GM19397 (cell line): ENCODE results near the gene RALGAPB.
"Not testable (repeated sequence)": the region's sequence is repeated elsewhere in the genome, so short reads cannot be mapped to it uniquely, and the experiment has no call there.

Experiments
- ATAC-seq: cut with Tn5 transposase; IDR thresholded peaks from one replicate; pipeline ENCODE4 v1.9.1; 2021; ENCODE audit warnings: mild to moderate bottlenecking, moderate library complexity; ENCODE audit not compliant: unreplicated experiment

RALGAPB gene

GRCh38 chr20:38485041-38485440, 12.4 kb downstream of the RALGAPB start:
- no peak for ATAC-seq

GRCh38 chr20:38489181-38489580, 16.5 kb downstream of the RALGAPB start:
- ATAC-seq, result no peak

- no peak for ATAC-seq
Measured at GRCh38 chr20:38497246-38497935, 24.7 kb downstream of the RALGAPB start.

- no peak for ATAC-seq
Measured at GRCh38 chr20:38498909-38499308, 26.3 kb downstream of the RALGAPB start.

- ATAC-seq, result no peak
Measured at GRCh38 chr20:38499366-38499765, 26.7 kb downstream of the RALGAPB start.

- no peak for ATAC-seq
Measured at GRCh38 chr20:38501858-38502436, 29.3 kb downstream of the RALGAPB start.

- no peak for ATAC-seq
Measured at GRCh38 chr20:38504368-38505090, 31.9 kb downstream of the RALGAPB start.

GRCh38 chr20:38505091-38505455, 32.4 kb downstream of the RALGAPB start:
- ATAC-seq, result no peak

- ATAC-seq, result not testable (repeated sequence)
Measured at GRCh38 chr20:38511726-38512125, 39.1 kb downstream of the RALGAPB start.

- ATAC-seq, result no peak
Measured at GRCh38 chr20:38514185-38514584, 41.5 kb downstream of the RALGAPB start.

GRCh38 chr20:38514947-38515346, 42.3 kb downstream of the RALGAPB start:
- no peak for ATAC-seq

GRCh38 chr20:38515631-38516030, 43.0 kb downstream of the RALGAPB start:
- ATAC-seq, result no peak

GRCh38 chr20:38519426-38519825, 46.8 kb downstream of the RALGAPB start:
- no peak for ATAC-seq

- no peak for ATAC-seq
Measured at GRCh38 chr20:38520261-38520660, 47.6 kb downstream of the RALGAPB start.

GRCh38 chr20:38523697-38524096, 51.1 kb downstream of the RALGAPB start:
- ATAC-seq, result no peak

GRCh38 chr20:38528167-38528566, 55.5 kb downstream of the RALGAPB start:
- no peak for ATAC-seq

GRCh38 chr20:38531021-38531420, 58.4 kb downstream of the RALGAPB start:
- no peak for ATAC-seq

- no peak for ATAC-seq
Measured at GRCh38 chr20:38534756-38535155, 62.1 kb downstream of the RALGAPB start.

GRCh38 chr20:38536310-38536709, 63.7 kb downstream of the RALGAPB start:
- no peak for ATAC-seq

GRCh38 chr20:38537176-38537575, 64.5 kb downstream of the RALGAPB start:
- no peak for ATAC-seq

- no peak for ATAC-seq
Measured at GRCh38 chr20:38538789-38539188, 66.1 kb downstream of the RALGAPB start.
